Measurements from ENCODE around the gene ATP8B1. TPM values are rescaled to one million over a fixed set of nuclear protein-coding genes. Genes with fewer than 3 reads are reported as not detected.

Gene ATP8B1
- total and polyA plus RNA-seq, 9 of the 15 experiments (the other 6 are each of a cell fraction or from before 2014, with no cell fraction given) = 0.01 to 0.22 (median 0.03) TPM; not detected in 3

GRCh38 chr18:57804557-57804956 lies 1.4 kb upstream of the ATP8B1 start (continued):
- no peak for TF ChIP-seq ATF3 (IDR thresholded peaks at IDR 0.05)
- TF ChIP-seq ATF3 (CRISPR knock-in tag; conservative IDR thresholded peaks at IDR 0.05) = no peak
- no peak for TF ChIP-seq CSDE1 (IDR thresholded peaks at IDR 0.05)
- no peak for TF ChIP-seq REST (IDR thresholded peaks at IDR 0.05; ENCODE audit: borderline replicate concordance)
- TF ChIP-seq REST (CRISPR knock-in tag; IDR thresholded peaks at IDR 0.05; ENCODE audit: low read depth) = no peak
